AG04449 (cell line): ENCODE results near the gene PIGV.

Experiments used
- CTCF ChIA-PET: fragments of 350-600 bp; formaldehyde crosslinking; extraction: SDS; loops from one replicate; lab custom pipeline; 2021; ENCODE audit warnings: antibody characterized with exemption; lab: Yijun Ruan, JAX
- POLR2A ChIA-PET: fragments of 400-600, 350-600 bp; formaldehyde crosslinking; extraction: SDS; loops from one replicate; lab custom pipeline; 2020; ENCODE audit warnings: antibody characterized with exemption, inconsistent platforms; lab: Yijun Ruan, JAX
- DNase-seq: peaks from one replicate; pipeline ENCODE4 v3.0.0-alpha.2; 2010; ENCODE audit warnings: low read depth, low spot score
- H3K4me3 ChIP-seq: 2 replicates; pipeline ENCODE4 v1.5.1; 2011; ENCODE audit warnings: low read depth, mild to moderate bottlenecking, control low read depth, low read length
- CTCF ChIP-seq: IDR thresholded peaks from one replicate; pipeline ENCODE4 v1.5.1; 2011; ENCODE audit warnings: mild to moderate bottlenecking, moderate library complexity, low read length, control low read depth, inconsistent platforms; ENCODE audit not compliant: insufficient read depth; ENCODE audit errors: missing control alignments

PIGV gene

DNA sequence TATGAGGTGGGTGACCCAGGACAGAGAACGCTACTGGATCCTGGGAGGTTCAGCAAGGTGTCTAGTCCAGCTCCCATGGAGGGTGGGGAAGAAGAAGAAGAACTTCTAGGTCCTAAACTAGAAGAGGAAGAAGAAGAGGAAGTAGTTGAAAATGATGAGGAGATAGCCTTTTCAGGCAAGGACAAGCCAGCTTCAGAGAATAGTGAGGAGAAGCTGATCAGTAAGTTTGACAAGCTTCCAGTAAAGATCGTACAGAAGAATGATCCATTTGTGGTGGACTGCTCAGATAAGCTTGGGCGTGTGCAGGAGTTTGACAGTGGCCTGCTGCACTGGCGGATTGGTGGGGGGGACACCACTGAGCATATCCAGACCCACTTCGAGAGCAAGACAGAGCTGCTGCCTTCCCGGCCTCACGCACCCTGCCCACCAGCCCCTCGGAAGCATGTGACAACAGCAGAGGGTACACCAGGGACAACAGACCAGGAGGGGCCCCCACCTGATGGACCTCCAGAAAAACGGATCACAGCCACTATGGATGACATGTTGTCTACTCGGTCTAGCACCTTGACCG lies 8.6 kb upstream of the PIGV start:
- POLR2A ChIA-PET = no interaction called here
- CTCF ChIA-PET = interaction anchor here (1.2 to 4.1 kb wide), 3 partner anchors 10 to 175 kb away, joined by 3 to 32 read pairs (median 4); partner anchors contain the start of gene PIGV

GRCh38 chr1:26780344-26780957 lies 7.3 kb upstream of the PIGV start:
- ChIA-PET POLR2A (no interaction called here), CTCF (interaction anchor here (1.1 to 1.6 kb wide), 4 partner anchors 9 to 181 kb away, joined by 3 to 4 read pairs (median 4); no protein-coding TSS in a partner anchor)
- DNase-seq = no peak
- TF ChIP-seq CTCF = no peak
- no peak overlapping the region for H3K4me3 ChIP-seq

More for the DNA sequence above, 8.6 kb upstream of the PIGV start:
- DNase-seq = no peak
- TF ChIP-seq CTCF = no peak
- H3K4me3 ChIP-seq = no peak overlapping the region

GRCh38 chr1:26781206-26781825 lies 6.4 kb upstream of the PIGV start:
- no peak for DNase-seq
- CTCF ChIA-PET = interaction anchor here (0.6 to 1.6 kb wide), 9 partner anchors 9 to 281 kb away, joined by 3 to 5 read pairs (median 3); no protein-coding TSS in a partner anchor
- TF ChIP-seq CTCF = no peak
- POLR2A ChIA-PET = interaction anchor here (0.8 kb wide), 1 partner anchor 9 kb away, joined by 4 read pairs; no protein-coding TSS in a partner anchor
- no peak overlapping the region for H3K4me3 ChIP-seq

DNA sequence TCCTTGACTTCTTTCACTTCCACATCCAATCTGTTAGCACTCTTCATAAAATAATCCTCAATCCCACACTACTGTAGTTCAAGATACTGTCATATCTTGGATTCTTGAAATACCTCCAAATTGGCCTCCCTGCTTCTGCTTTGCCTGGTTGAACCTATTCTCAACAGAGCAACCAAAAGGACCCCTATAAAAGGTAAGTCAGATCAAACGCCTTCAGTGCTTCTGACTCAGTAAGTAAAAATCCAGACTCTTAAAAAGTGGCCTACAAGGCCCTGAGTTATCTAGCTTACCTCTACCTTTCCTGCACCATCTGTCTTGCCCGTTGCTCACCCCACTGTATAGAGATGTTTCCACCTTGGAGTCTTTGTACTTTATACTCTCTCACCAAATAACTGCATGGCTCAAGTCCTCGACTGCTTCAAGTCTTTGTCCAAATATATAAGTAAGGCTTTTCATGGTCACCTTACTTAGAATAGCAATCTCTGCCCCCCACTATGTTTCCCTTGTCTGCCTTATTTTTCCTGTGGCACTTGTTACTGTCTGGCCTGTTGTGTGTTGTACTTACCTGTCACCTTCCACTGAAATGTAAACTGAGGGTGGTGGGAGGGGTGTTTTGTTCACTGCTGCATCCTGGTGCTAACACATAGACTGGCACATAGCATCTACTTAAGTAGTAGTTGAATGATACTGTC lies 5.1 kb upstream of the PIGV start:
- no peak for DNase-seq
- CTCF ChIA-PET = interaction anchor here (1.1 to 1.4 kb wide), 3 partner anchors 27 to 282 kb away, joined by 3 to 5 read pairs (median 3); no protein-coding TSS in a partner anchor
- TF ChIP-seq CTCF = no peak

DNA sequence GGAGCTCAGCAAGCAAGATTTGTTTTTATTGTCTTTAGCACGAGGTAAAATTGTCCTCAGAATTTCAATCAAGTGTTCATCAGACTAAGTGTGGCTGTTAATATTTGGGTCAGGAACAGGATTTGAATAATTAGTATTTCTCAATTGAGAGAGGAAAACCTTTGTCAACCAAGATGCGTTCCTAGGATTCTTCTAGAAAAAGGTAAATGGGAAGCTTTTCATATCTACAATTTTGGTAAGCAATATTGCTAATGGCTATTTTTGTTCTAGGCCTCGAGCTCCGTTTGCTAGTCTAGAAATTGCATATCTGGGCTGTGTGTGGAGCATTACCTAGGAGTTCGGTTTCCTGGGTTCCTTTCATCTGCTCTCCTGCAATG lies 4.1 kb upstream of the PIGV start:
- TF ChIP-seq CTCF = no peak
- DNase-seq = no peak
- H3K4me3 ChIP-seq = no peak overlapping the region
- POLR2A ChIA-PET = no interaction called here
- CTCF ChIA-PET = interaction anchor here (9.4 kb wide), 1 partner anchor 179 kb away, joined by 509 read pairs; no protein-coding TSS in a partner anchor

More for the DNA sequence above, 5.1 kb upstream of the PIGV start:
- POLR2A ChIA-PET = no interaction called here
- no peak overlapping the region for H3K4me3 ChIP-seq
